ENCODE results near the gene ARSG. TPM values are rescaled to one million over a fixed set of nuclear protein-coding genes. Genes with fewer than 3 reads are reported as not detected.

ARSG gene
- total and polyA plus RNA-seq, 2 of the 13 experiments (the other 11 are each of a cell fraction or from before 2014, with no cell fraction given) = 3.7 to 15.2 TPM

DNA sequence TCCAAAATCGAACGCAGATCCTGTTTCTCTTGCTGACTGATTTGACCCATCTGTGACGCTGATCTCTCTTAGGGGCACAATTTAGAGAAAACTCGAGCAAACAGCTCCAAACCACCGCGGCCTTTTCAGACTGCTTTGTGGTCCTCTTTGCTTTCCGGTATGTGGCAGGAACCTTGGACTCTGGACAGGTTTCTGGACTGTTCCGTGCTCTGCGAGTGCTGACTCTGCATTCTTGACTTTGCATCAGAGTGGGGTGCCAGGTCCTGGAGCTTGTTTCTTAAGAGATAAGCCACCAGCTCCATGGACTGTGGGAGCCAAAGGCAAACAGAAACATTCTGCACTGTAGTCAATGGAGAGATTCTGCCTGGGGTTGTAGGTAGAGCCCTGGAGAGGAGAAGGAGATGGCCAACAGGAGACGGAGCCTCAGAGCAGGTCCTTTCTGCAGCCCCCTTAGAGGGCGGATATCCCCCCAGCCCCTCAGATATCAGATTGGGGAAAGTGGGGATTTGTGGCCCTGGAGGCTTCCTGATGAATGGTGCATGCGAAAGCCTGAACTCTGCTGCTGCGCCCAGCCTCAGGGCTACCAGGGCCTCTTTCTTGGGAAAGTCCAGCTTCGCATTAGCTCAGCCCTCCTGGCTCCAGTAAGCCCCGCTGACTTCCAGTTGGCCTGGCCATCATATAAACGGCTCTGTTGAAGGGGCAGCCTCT, 100.4 kb downstream of the ARSG start (continued):
- TF ChIP-seq, protein P1, sequence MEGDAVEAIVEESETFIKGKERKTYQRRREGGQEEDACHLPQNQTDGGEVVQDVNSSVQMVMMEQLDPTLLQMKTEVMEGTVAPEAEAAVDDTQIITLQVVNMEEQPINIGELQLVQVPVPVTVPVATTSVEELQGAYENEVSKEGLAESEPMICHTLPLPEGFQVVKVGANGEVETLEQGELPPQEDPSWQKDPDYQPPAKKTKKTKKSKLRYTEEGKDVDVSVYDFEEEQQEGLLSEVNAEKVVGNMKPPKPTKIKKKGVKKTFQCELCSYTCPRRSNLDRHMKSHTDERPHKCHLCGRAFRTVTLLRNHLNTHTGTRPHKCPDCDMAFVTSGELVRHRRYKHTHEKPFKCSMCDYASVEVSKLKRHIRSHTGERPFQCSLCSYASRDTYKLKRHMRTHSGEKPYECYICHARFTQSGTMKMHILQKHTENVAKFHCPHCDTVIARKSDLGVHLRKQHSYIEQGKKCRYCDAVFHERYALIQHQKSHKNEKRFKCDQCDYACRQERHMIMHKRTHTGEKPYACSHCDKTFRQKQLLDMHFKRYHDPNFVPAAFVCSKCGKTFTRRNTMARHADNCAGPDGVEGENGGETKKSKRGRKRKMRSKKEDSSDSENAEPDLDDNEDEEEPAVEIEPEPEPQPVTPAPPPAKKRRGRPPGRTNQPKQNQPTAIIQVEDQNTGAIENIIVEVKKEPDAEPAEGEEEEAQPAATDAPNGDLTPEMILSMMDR (CRISPR knock-in tag; IDR thresholded peaks at IDR 0.05) = peak; percentile 9; the same call in 1 of the 2 replicates
- TF ChIP-seq ZBTB8A (CRISPR knock-in tag; IDR thresholded peaks at IDR 0.05; ENCODE audit: borderline replicate concordance, low read depth) = 0 out of 2 replicates have a peak, but pooled peaks have one; percentile 29
- TF ChIP-seq, protein P2, sequence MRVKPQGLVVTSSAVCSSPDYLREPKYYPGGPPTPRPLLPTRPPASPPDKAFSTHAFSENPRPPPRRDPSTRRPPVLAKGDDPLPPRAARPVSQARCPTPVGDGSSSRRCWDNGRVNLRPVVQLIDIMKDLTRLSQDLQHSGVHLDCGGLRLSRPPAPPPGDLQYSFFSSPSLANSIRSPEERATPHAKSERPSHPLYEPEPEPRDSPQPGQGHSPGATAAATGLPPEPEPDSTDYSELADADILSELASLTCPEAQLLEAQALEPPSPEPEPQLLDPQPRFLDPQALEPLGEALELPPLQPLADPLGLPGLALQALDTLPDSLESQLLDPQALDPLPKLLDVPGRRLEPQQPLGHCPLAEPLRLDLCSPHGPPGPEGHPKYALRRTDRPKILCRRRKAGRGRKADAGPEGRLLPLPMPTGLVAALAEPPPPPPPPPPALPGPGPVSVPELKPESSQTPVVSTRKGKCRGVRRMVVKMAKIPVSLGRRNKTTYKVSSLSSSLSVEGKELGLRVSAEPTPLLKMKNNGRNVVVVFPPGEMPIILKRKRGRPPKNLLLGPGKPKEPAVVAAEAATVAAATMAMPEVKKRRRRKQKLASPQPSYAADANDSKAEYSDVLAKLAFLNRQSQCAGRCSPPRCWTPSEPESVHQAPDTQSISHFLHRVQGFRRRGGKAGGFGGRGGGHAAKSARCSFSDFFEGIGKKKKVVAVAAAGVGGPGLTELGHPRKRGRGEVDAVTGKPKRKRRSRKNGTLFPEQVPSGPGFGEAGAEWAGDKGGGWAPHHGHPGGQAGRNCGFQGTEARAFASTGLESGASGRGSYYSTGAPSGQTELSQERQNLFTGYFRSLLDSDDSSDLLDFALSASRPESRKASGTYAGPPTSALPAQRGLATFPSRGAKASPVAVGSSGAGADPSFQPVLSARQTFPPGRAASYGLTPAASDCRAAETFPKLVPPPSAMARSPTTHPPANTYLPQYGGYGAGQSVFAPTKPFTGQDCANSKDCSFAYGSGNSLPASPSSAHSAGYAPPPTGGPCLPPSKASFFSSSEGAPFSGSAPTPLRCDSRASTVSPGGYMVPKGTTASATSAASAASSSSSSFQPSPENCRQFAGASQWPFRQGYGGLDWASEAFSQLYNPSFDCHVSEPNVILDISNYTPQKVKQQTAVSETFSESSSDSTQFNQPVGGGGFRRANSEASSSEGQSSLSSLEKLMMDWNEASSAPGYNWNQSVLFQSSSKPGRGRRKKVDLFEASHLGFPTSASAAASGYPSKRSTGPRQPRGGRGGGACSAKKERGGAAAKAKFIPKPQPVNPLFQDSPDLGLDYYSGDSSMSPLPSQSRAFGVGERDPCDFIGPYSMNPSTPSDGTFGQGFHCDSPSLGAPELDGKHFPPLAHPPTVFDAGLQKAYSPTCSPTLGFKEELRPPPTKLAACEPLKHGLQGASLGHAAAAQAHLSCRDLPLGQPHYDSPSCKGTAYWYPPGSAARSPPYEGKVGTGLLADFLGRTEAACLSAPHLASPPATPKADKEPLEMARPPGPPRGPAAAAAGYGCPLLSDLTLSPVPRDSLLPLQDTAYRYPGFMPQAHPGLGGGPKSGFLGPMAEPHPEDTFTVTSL (CRISPR knock-in tag; IDR thresholded peaks at IDR 0.05; ENCODE audit: borderline replicate concordance) = peak; percentile 87
- TF ChIP-seq ZNF230 (CRISPR knock-in tag; IDR thresholded peaks at IDR 0.05) = 0 out of 2 replicates have a peak, but pooled peaks have one; percentile 49
- TF ChIP-seq CBX1 (IDR thresholded peaks at IDR 0.05; ENCODE audit: low read depth) = no peak
- no peak for TF ChIP-seq ISX (CRISPR knock-in tag; conservative IDR thresholded peaks at IDR 0.05)
- peak; percentile 85 for TF ChIP-seq HDAC2 (CRISPR knock-in tag; IDR thresholded peaks at IDR 0.05)
- peak; percentile 68; the same call in 1 of the 2 replicates for TF ChIP-seq KAT8 (CRISPR knock-in tag; IDR thresholded peaks at IDR 0.05)
- peak; percentile 78 for TF ChIP-seq HDAC1 (CRISPR knock-in tag; IDR thresholded peaks at IDR 0.05)
- TF ChIP-seq ZNF10 (CRISPR knock-in tag; IDR thresholded peaks at IDR 0.05; ENCODE audit: borderline replicate concordance, low read depth) = no peak
- TF ChIP-seq ZNF543 (CRISPR knock-in tag; IDR thresholded peaks at IDR 0.05) = peak; percentile 68; the same call in 1 of the 2 replicates
- peak; percentile 59 for TF ChIP-seq FOSL2 (CRISPR knock-in tag; IDR thresholded peaks at IDR 0.05)
- no peak for TF ChIP-seq ATF7 (IDR thresholded peaks at IDR 0.05)
- TF ChIP-seq ATF7 (CRISPR knock-in tag; IDR thresholded peaks at IDR 0.05) = peak; percentile 52; the same call in 1 of the 2 replicates
- peak; percentile 72; the same call in 1 of the 2 replicates for TF ChIP-seq ZNF790 (CRISPR knock-in tag; IDR thresholded peaks at IDR 0.05; ENCODE audit: borderline replicate concordance)
- no peak for TF ChIP-seq SP2 (CRISPR knock-in tag; IDR thresholded peaks at IDR 0.05)
- TF ChIP-seq, protein P3, sequence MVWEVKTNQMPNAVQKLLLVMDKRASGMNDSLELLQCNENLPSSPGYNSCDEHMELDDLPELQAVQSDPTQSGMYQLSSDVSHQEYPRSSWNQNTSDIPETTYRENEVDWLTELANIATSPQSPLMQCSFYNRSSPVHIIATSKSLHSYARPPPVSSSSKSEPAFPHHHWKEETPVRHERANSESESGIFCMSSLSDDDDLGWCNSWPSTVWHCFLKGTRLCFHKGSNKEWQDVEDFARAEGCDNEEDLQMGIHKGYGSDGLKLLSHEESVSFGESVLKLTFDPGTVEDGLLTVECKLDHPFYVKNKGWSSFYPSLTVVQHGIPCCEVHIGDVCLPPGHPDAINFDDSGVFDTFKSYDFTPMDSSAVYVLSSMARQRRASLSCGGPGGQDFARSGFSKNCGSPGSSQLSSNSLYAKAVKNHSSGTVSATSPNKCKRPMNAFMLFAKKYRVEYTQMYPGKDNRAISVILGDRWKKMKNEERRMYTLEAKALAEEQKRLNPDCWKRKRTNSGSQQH (CRISPR knock-in tag; IDR thresholded peaks at IDR 0.05; ENCODE audit: low read depth) = no peak
- TF ChIP-seq ZNF674 (CRISPR knock-in tag; IDR thresholded peaks at IDR 0.05; ENCODE audit: low read depth) = no peak
- no peak for TF ChIP-seq MAF1 (CRISPR knock-in tag; IDR thresholded peaks at IDR 0.05; ENCODE audit: borderline replicate concordance)
- peak; percentile 86 for TF ChIP-seq NCOR1 (IDR thresholded peaks at IDR 0.05; ENCODE audit: borderline replicate concordance, low read length)
- peak; percentile 16; the same call in 1 of the 2 replicates for TF ChIP-seq GATAD1 (CRISPR knock-in tag; IDR thresholded peaks at IDR 0.05)
